Measurements from ENCODE around the gene LRRC36. TPM values are rescaled to one million over a fixed set of nuclear protein-coding genes. Genes with fewer than 3 reads are reported as not detected.

The LRRC36 gene
- total and polyA plus RNA-seq, 2 donors (not counting 3 experiments of a cell fraction or from before 2014, with no cell fraction given), result 0.30 to 2.0 TPM

DNA sequence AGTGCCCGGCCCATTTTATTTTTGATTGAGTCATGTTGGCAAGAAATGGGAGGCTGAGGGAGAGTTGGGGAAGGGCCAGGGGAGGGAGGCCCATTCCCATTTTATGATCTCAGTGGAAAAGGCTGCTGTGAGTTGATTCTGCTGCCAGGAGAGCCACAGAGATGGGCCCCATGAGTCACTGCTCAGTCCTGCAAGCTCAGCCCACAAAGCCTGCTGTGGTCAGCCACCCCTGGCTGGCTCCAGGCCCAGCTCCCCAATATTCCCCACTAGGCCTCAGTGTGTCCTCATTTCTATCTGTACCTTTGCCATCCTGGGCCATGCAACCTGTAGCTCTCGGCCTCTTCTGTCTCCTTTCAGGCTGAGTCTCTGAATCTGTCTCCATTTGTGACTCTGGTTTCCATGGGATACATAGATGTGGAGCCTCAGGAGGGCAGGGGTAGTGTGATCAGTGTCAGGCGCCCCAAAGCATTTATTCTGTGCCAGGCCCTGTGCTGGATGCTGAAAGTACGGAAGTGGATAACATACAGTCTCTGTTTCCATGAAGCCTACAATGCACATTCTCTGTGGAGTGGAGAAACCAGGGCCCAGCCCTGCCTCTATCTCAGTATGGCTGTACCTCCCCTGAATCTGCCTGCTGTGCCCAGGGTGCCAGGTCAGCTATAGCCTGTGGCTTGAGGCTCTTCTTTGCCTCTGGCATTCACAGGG is 49.2 kb upstream of the LRRC36 start:
- no peak overlapping the region for H3K4me3 ChIP-seq (replicated peaks in 1 of 3; ENCODE audit: insufficient read depth in 1 of 3, low read depth in 1 of 3, low read length in 3 of 3)
- CTCF ChIA-PET, result interaction anchor here (0.7 to 3.5 kb wide), 14 partner anchors 8 to 154 kb away, joined by 3 to 35 read pairs (median 4); partner anchors contain the start of genes FHOD1, HSD11B2, KCTD19 and LRRC36

More for the DNA sequence above, 49.2 kb upstream of the LRRC36 start:
- H3K9me3 ChIP-seq (replicated peaks; ENCODE audit: control insufficient read depth, insufficient read depth, low read length), result no peaks in the 10 kb centered on the region
- H3K27me3 ChIP-seq (ENCODE audit: control insufficient read depth in 2 of 2, insufficient read depth in 2 of 2, low read length in 2 of 2), result no peaks in the 10 kb centered on the region
- H3K36me3 ChIP-seq (ENCODE audit: control insufficient read depth in 2 of 2, extremely low read depth in 1 of 2, insufficient read depth in 2 of 2, low read length in 2 of 2), result peaks cover 0 to 3% of the 10 kb centered on the region in 2 experiments
- peaks cover 21% of the 10 kb centered on the region for H3K4me1 ChIP-seq (ENCODE audit: control insufficient read depth, extremely low read depth, insufficient read depth, low read length)
- POLR2A ChIA-PET, result interaction anchor here (0.6 to 1.3 kb wide), 5 partner anchors 17 to 874 kb away, joined by 3 to 5 read pairs (median 3); partner anchors contain the start of genes FHOD1 and TMEM208
- intact Hi-C loops (cut with micrococcal nuclease) (loop anchor here (1.0 to 5.0 kb wide), 3 partner anchors 9 to 190 kb away; no protein-coding TSS in a partner anchor), dilution Hi-C loops (cut with MboI; ENCODE audit: extremely low pct_ligation_motif_present, low sequenced_read_pairs) (no loop called here)
- peak overlapping the region; percentile 25 for H3K9ac ChIP-seq (replicated peaks; ENCODE audit: extremely low read depth, insufficient read depth, low read length)
- no peak for TF ChIP-seq EZH2 (IDR thresholded peaks at IDR 0.05; ENCODE audit: borderline replicate concordance, low read depth, low read length, severe bottlenecking)
- TF ChIP-seq, protein P1, sequence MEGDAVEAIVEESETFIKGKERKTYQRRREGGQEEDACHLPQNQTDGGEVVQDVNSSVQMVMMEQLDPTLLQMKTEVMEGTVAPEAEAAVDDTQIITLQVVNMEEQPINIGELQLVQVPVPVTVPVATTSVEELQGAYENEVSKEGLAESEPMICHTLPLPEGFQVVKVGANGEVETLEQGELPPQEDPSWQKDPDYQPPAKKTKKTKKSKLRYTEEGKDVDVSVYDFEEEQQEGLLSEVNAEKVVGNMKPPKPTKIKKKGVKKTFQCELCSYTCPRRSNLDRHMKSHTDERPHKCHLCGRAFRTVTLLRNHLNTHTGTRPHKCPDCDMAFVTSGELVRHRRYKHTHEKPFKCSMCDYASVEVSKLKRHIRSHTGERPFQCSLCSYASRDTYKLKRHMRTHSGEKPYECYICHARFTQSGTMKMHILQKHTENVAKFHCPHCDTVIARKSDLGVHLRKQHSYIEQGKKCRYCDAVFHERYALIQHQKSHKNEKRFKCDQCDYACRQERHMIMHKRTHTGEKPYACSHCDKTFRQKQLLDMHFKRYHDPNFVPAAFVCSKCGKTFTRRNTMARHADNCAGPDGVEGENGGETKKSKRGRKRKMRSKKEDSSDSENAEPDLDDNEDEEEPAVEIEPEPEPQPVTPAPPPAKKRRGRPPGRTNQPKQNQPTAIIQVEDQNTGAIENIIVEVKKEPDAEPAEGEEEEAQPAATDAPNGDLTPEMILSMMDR (IDR thresholded peaks at IDR 0.05; ENCODE audit: extremely low read depth in 1 of 2, insufficient read depth in 1 of 2, low read depth in 1 of 2, low read length in 2 of 2), result no peak
- peak; percentile 93 for TF ChIP-seq FOS (IDR thresholded peaks at IDR 0.05; ENCODE audit: borderline replicate concordance, insufficient read depth, low read length)
- TF ChIP-seq GATA2 (IDR thresholded peaks at IDR 0.05; ENCODE audit: insufficient read depth, insufficient read length, low read depth, low read length), result no peak
- TF ChIP-seq, protein P2, sequence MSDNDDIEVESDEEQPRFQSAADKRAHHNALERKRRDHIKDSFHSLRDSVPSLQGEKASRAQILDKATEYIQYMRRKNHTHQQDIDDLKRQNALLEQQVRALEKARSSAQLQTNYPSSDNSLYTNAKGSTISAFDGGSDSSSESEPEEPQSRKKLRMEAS (IDR thresholded peaks at IDR 0.05; ENCODE audit: insufficient read depth, insufficient read length), result no peak
- no peak for TF ChIP-seq MYC (IDR thresholded peaks at IDR 0.05; ENCODE audit: low read depth, low read length)
- peak; percentile 51 for TF ChIP-seq JUN (IDR thresholded peaks at IDR 0.05; ENCODE audit: borderline replicate concordance, insufficient read depth, insufficient read length, low read depth)
- TF ChIP-seq POLR2AphosphoS5 (IDR thresholded peaks at IDR 0.05; ENCODE audit: insufficient read depth, low read depth, low read length), result peak; percentile 55
- TF ChIP-seq POLR2A (IDR thresholded peaks at IDR 0.05; ENCODE audit: low read depth, low read length), result no peak
- H3K79me2 ChIP-seq (ENCODE audit: control insufficient read depth, insufficient read depth, low read length), result peaks cover 9% of the 10 kb centered on the region
- FAIRE-seq (no peak), DNase-seq (ENCODE audit: low read depth, low spot score) (peak; percentile 87)
- peak overlapping the region; percentile 78 for H3K27ac ChIP-seq (ENCODE audit: insufficient read depth, low read depth, low read length)
- no peaks in the 10 kb centered on the region for H4K20me1 ChIP-seq (replicated peaks; ENCODE audit: control insufficient read depth, extremely low read depth, insufficient read depth, low read length)
- BruUV-seq (replicated peaks), result no TSS peak
- H3K4me2 ChIP-seq (ENCODE audit: insufficient read depth, low read length), result peak overlapping the region; percentile 59
- H3K9me1 ChIP-seq (replicated peaks; ENCODE audit: control insufficient read depth, extremely low read depth, insufficient read depth, low read length), result no peaks in the 10 kb centered on the region
- no peak overlapping the region for H2AFZ ChIP-seq (ENCODE audit: low read depth, low read length)
